ENCODE data around the gene RRP1. TPM values are rescaled to one million over a fixed set of nuclear protein-coding genes. Genes with fewer than 3 reads are reported as not detected.
A peak's percentile ranks its signal among the peaks of the same experiment; 100 is the strongest.

The RRP1 gene
- polyA plus RNA-seq, 2 of the 4 experiments (the other 2 are of a cell fraction) = 15.4 to 29.5 TPM

DNA sequence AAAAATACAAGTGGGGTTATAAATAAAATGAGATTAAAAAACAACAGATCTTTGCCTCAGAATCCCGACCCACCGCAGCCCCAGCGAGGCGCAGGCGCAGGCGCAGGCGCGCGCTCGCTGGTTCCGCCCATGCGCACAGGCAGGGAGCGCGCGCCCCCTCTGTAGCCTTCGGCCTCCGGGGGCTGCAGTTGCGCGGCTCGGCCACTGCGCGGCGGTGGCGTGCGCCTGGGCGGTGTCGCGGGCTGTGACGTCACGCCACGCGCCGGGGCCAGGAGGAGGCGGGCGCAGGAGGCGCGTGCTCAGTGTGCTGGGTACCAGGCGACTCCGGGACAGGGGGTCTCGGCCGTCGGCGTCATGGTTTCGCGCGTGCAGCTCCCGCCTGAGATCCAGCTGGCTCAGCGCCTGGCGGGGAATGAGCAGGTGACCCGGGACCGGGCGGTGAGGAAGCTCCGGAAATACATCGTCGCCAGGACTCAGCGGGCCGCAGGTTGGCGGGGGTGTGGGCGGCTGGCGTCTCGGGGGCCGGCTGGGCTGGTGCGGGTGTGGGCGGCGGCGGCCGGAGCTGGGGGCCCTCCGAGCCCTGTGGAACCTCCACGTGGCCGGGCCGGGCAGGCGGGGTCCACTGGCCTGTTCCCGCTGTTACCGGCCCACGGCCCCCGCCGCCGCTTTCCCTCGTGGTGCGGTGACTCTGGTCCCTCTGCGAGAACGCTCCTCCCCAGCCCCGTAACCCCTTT is at the start of gene RRP1 (continued):
- TF ChIP-seq, protein P1, sequence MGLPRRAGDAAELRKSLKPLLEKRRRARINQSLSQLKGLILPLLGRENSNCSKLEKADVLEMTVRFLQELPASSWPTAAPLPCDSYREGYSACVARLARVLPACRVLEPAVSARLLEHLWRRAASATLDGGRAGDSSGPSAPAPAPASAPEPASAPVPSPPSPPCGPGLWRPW (IDR thresholded peaks at IDR 0.05) = no peak
- TF ChIP-seq CTCF (IDR thresholded peaks at IDR 0.05) (peak; percentile 74), CHD2 (IDR thresholded peaks at IDR 0.05; ENCODE audit: low read length, partially characterized antibody) (no peak), PHF8 (IDR thresholded peaks at IDR 0.05; ENCODE audit: borderline replicate concordance, low read depth) (peak; percentile 66; the same call in 1 of the 2 replicates), SMC3 (IDR thresholded peaks at IDR 0.05) (peak; percentile 61), JUNB (IDR thresholded peaks at IDR 0.05) (no peak), HOXB5 (CRISPR knock-in tag; IDR thresholded peaks at IDR 0.05) (no peak), KDM5A (IDR thresholded peaks at IDR 0.05) (peak; percentile 52; the same call in 1 of the 2 replicates)

DNA sequence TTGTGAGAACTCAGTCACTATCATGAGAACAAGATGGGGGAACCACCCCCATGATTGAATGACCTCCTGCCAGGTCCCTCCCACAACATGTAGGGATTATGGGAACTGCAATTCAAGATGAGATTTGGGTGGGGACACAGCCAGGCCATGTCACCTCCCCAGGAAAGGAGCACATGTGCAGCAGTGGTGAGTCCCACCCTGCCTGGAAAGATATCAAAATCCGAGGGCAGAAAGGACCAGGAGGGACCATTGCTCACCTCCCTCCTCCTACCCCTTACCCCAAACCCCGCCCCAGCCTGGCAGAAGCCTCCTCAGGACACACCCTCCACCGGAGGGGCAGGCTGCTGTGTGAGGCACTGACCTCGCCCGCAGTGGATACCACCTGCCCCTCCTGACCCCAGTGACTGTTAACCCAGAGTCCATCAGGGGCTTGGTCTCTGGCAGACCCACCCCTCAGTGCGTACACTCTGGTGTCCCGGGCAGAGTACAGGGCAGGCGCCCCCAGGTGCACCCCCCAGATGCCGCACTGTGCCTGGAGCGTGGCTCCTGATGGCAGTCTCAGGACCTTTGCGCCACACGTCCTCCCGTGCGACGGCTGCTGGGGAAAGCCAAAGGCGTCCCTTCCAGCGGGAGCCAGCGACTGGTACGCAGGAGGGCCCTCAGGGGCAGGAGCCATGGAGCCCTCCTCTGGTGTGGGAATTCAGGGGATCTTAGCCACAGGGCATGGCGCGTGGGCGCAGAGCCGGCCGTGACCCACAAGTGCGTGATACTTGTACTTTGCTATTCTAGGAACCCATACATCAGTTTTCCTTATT is 49.5 kb upstream of the RRP1 start:
- ATAC-seq (peak; percentile 65 to 69), FAIRE-seq (no peak), DNase-seq (ENCODE audit: low read depth in 1 of 2, low spot score in 1 of 2) (peak; percentile 48 to 51)
- TF ChIP-seq HOXA7 (CRISPR knock-in tag; IDR thresholded peaks at IDR 0.05) = 0 out of 2 replicates have a peak, but pooled peaks have one; percentile 9
- no peak for TF ChIP-seq NFE2L2 (conservative IDR thresholded peaks at IDR 0.05; ENCODE audit: low read length)
- no peak for TF ChIP-seq ZNF302 (CRISPR knock-in tag; IDR thresholded peaks at IDR 0.05)
- TF ChIP-seq RCOR1 (IDR thresholded peaks at IDR 0.05; ENCODE audit: low read depth, low read length) = no peak
- TF ChIP-seq EHMT2 (IDR thresholded peaks at IDR 0.05; ENCODE audit: low read depth) = no peak
- no peak for TF ChIP-seq MAX (IDR thresholded peaks at IDR 0.05)
- no peak for TF ChIP-seq KDM1A (IDR thresholded peaks at IDR 0.05; ENCODE audit: low read depth)
- no peak for TF ChIP-seq E2F6 (IDR thresholded peaks at IDR 0.05; ENCODE audit: borderline replicate concordance, low read depth)
- TF ChIP-seq ESRRA (IDR thresholded peaks at IDR 0.05; ENCODE audit: borderline replicate concordance, low read length) = no peak
- Histone ChIP-seq H3K9me3 (no peaks in the 10 kb centered on the region), H3K4me2 (peak overlapping the region; percentile 42), H3K27ac (peak overlapping the region in 1 of 2 experiments; percentile 79; a peak in 3 of 6 replicates), H3K4me1 (peaks cover 81% of the 10 kb centered on the region), H3K4me3 (no peak overlapping the region)
- POLR2A ChIA-PET = interaction anchor here (1.5 kb wide), 1 partner anchor 12 kb away, joined by 11 read pairs; no protein-coding TSS in a partner anchor
- CTCF ChIA-PET = interaction anchor here (1.1 to 3.9 kb wide), 3 partner anchors 10 to 19 kb away, joined by 4 to 15 read pairs (median 4); no protein-coding TSS in a partner anchor
- 71% methylated on average over 13 of the region's 25 CpGs for WGBS (ENCODE audit: missing lambda C conversion rate)

DNA sequence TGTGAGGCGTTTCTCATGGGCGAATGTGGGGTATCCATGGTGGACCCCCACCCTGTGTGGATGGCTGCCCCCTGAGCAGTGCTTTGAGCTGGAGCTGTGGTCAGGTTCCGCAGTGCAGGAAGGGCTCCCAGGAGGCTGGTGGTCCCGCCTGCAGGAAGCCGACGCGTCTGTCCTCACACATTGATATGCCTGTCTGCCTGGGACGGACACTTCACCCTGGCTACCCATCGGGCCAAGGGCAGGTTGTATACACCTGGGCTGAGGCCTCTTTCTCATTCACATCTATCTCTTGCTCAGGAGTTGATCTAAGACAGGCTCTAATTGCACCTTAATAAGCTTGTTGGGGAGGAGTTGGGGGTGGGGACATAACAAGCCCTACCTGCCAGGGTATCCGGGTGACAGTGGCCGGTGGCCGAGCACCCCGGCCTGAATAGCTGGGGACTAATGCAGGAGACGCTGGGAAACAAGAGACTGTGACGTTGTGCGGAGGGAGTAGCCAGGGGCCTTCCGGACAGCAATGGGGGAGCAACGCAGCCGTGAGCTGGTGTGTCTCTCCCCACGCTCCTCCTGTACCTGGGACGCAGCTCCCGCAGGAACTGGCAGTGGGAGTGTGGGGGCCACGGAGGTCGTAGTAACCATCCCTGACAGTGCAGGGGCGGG is 48.8 kb upstream of the RRP1 start:
- no peak overlapping the region for H3K4me3 ChIP-seq
- FAIRE-seq = no peak
- ATAC-seq = peak; percentile 76 to 79
- peak; percentile 66 to 83 for DNase-seq (ENCODE audit: low read depth in 1 of 2, low spot score in 1 of 2)
- H3K4me1 ChIP-seq = peaks cover 75% of the 10 kb centered on the region
- H3K27ac ChIP-seq = peak overlapping the region; percentile 23 to 79
- 38% methylated on average over 10 of the region's 25 CpGs for WGBS (ENCODE audit: missing lambda C conversion rate)
- no peaks in the 10 kb centered on the region for H3K9me3 ChIP-seq
- ChIA-PET POLR2A (interaction anchor here (1.5 kb wide), 1 partner anchor 13 kb away, joined by 11 read pairs; no protein-coding TSS in a partner anchor), CTCF (interaction anchor here (1.1 to 1.4 kb wide), 3 partner anchors 9 to 19 kb away, joined by 3 to 4 read pairs (median 4); no protein-coding TSS in a partner anchor)
- H3K4me2 ChIP-seq = peak overlapping the region; percentile 42
- no peak for TF ChIP-seq FOXS1 (CRISPR knock-in tag; IDR thresholded peaks at IDR 0.05)
- TF ChIP-seq HOXB13 (CRISPR knock-in tag; IDR thresholded peaks at IDR 0.05; ENCODE audit: low read depth) = no peak
- 0 out of 5 replicates have a peak, but pooled peaks of 1 of the 2 experiments have one; percentile 0 for TF ChIP-seq RAD21 (conservative IDR thresholded peaks at IDR 0.05 in 1 of 2, IDR thresholded peaks at IDR 0.05 in 1 of 2)
- TF ChIP-seq TP53 (CRISPR knock-in tag; IDR thresholded peaks at IDR 0.05) = peak; percentile 40; the same call in 1 of the 2 replicates
- TF ChIP-seq CTCF (IDR thresholded peaks at IDR 0.05) = no peak
- no peak for TF ChIP-seq FOSL2 (IDR thresholded peaks at IDR 0.05)
- no peak for TF ChIP-seq FOSL2 (CRISPR knock-in tag; IDR thresholded peaks at IDR 0.05)
- no peak for TF ChIP-seq CEBPB (IDR thresholded peaks at IDR 0.05)
- no peak for TF ChIP-seq RCOR1 (IDR thresholded peaks at IDR 0.05; ENCODE audit: low read depth, low read length)
- 0 out of 2 replicates have a peak, but pooled peaks have one; percentile 16 for TF ChIP-seq MAX (IDR thresholded peaks at IDR 0.05)
- peak; percentile 44; the same call in 1 of the 2 replicates for TF ChIP-seq TFCP2L1 (CRISPR knock-in tag; IDR thresholded peaks at IDR 0.05)
- TF ChIP-seq MYC (IDR thresholded peaks at IDR 0.05; ENCODE audit: borderline replicate concordance, low read length) = no peak
